HG03378 (cell line): Measurements from ENCODE around the gene DLG5.

ENCODE experiments used
- ATAC-seq: cut with Tn5 transposase; IDR thresholded peaks from one replicate; pipeline ENCODE4 v1.9.1; 2021; ENCODE audit warnings: mild to moderate bottlenecking, moderate library complexity; ENCODE audit not compliant: unreplicated experiment

DLG5 gene

GRCh38 chr10:77892021-77892739 is 34.4 kb downstream of the DLG5 start:
- no peak for ATAC-seq

GRCh38 chr10:77890097-77890496 is 36.5 kb downstream of the DLG5 start:
- ATAC-seq, result no peak

GRCh38 chr10:77889277-77889903 is 37.2 kb downstream of the DLG5 start:
- no peak for ATAC-seq

- ATAC-seq, result no peak
Measured at GRCh38 chr10:77888356-77888703, 38.2 kb downstream of the DLG5 start.

- ATAC-seq, result no peak
Measured at GRCh38 chr10:77887631-77888355, 38.8 kb downstream of the DLG5 start.

GRCh38 chr10:77886795-77887355 is 39.7 kb downstream of the DLG5 start:
- no peak for ATAC-seq

GRCh38 chr10:77884181-77884580 is 42.4 kb downstream of the DLG5 start:
- no peak for ATAC-seq

GRCh38 chr10:77881636-77882035 is 44.9 kb downstream of the DLG5 start:
- no peak for ATAC-seq

GRCh38 chr10:77881222-77881621 is 45.3 kb downstream of the DLG5 start:
- no peak for ATAC-seq

- ATAC-seq, result no peak
Measured at GRCh38 chr10:77879710-77880109, 46.8 kb downstream of the DLG5 start.

- ATAC-seq, result no peak
Measured at GRCh38 chr10:77879065-77879464, 47.5 kb downstream of the DLG5 start.

- peak; percentile 71 for ATAC-seq
Measured at GRCh38 chr10:77877441-77878344, 48.9 kb downstream of the DLG5 start.

GRCh38 chr10:77875730-77876129 is 50.8 kb downstream of the DLG5 start:
- no peak for ATAC-seq

GRCh38 chr10:77874872-77875271 is 51.7 kb downstream of the DLG5 start:
- no peak for ATAC-seq

- peak; percentile 88 for ATAC-seq
Measured at GRCh38 chr10:77873536-77874380, 52.8 kb downstream of the DLG5 start.

GRCh38 chr10:77872947-77873535 is 53.5 kb downstream of the DLG5 start:
- ATAC-seq, result no peak

- ATAC-seq, result no peak
Measured at GRCh38 chr10:77872151-77872946, 54.2 kb downstream of the DLG5 start.

- no peak for ATAC-seq
Measured at GRCh38 chr10:77869626-77870420, 56.7 kb downstream of the DLG5 start.
